ENCODE measurements around the gene BTBD7.

BTBD7 gene

DNA sequence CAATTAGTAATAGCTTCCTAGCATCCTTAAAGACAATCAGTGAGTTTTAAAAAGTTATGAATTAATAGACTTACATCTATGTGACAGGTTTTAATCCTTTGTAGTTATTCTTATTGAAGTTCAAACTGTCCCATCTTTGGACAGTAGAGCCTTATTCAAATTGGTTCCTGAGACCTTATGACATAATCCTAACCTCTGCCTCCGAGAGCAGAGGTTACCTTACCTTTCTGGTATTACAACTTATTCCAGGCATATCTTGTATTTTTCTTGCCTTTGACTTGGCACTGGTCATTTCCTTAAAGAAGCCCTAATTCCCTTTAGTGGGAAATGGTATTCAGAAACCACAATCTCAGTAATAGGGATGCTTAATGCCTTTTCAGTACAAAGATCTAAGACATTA lies 21.8 kb downstream of the BTBD7 start:
- no peak for TF ChIP-seq EZH2phosphoT487 (IDR thresholded peaks at IDR 0.05; ENCODE audit: low read length)
- TF ChIP-seq EZH2 (optimal IDR thresholded peaks at IDR 0.05; ENCODE audit: low read depth, low read length), result no peak
- TF ChIP-seq, protein P1, sequence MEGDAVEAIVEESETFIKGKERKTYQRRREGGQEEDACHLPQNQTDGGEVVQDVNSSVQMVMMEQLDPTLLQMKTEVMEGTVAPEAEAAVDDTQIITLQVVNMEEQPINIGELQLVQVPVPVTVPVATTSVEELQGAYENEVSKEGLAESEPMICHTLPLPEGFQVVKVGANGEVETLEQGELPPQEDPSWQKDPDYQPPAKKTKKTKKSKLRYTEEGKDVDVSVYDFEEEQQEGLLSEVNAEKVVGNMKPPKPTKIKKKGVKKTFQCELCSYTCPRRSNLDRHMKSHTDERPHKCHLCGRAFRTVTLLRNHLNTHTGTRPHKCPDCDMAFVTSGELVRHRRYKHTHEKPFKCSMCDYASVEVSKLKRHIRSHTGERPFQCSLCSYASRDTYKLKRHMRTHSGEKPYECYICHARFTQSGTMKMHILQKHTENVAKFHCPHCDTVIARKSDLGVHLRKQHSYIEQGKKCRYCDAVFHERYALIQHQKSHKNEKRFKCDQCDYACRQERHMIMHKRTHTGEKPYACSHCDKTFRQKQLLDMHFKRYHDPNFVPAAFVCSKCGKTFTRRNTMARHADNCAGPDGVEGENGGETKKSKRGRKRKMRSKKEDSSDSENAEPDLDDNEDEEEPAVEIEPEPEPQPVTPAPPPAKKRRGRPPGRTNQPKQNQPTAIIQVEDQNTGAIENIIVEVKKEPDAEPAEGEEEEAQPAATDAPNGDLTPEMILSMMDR (IDR thresholded peaks at IDR 0.05; ENCODE audit: low read length), result no peak
- DNase-seq, result no peak
- H3K79me2 ChIP-seq (ENCODE audit: low read length), result peaks cover 84% of the 10 kb centered on the region
- no peak overlapping the region for H2AFZ ChIP-seq (ENCODE audit: low read length)
- H3K4me3 ChIP-seq (ENCODE audit: low read length), result no peak overlapping the region
- H3K27ac ChIP-seq (ENCODE audit: low read length), result no peak overlapping the region
- H3K27me3 ChIP-seq (replicated peaks; ENCODE audit: insufficient read depth, low read length), result no peaks in the 10 kb centered on the region
- H3K9ac ChIP-seq (ENCODE audit: low read length), result no peak overlapping the region
- no peak overlapping the region for H3K4me2 ChIP-seq (ENCODE audit: low read depth, low read length)
- H3K9me2 ChIP-seq (replicated peaks; ENCODE audit: insufficient read depth, low read length), result no peaks in the 10 kb centered on the region
- H4K20me1 ChIP-seq (ENCODE audit: insufficient read depth, low read length), result no peaks in the 10 kb centered on the region
- H3K9me3 ChIP-seq (replicated peaks; ENCODE audit: insufficient read depth, low read length), result no peaks in the 10 kb centered on the region
- H3K36me3 ChIP-seq (replicated peaks; ENCODE audit: insufficient read depth, low read length), result no peaks in the 10 kb centered on the region
- H3F3A ChIP-seq (ENCODE audit: insufficient read depth, low read length), result no peaks in the 10 kb centered on the region
- no peaks in the 10 kb centered on the region for H3K4me1 ChIP-seq (ENCODE audit: low read length)

DNA sequence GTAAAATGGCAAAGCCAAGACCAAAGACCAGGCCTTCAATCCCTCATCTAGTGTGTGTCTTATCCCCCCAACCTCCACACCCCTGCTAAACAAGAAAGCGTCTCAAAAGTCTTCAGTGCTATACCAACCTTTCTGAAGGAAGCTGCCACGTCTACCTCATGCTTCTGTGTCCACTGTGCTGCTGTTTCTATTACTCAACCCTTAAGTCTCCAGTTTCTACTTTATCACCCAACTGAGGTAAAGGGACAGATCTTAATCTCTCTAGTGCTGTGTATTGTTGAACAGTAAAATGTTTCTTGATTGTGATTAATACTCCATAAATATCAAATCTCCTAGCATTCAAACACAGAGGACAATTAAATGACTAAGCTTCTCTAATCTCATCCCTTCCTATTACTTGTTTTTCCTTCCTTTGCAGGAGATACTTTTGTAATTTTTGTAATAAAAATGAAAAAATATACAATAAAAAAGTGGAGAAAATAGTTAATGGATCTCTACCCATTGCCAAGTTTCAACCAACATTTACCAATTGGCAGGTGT lies 23.3 kb downstream of the BTBD7 start:
- TF ChIP-seq EZH2phosphoT487 (IDR thresholded peaks at IDR 0.05; ENCODE audit: low read length) (no peak), EZH2 (optimal IDR thresholded peaks at IDR 0.05; ENCODE audit: low read depth, low read length) (no peak)
- TF ChIP-seq, protein P1 (IDR thresholded peaks at IDR 0.05; ENCODE audit: low read length), result no peak
- Histone ChIP-seq H3K9me2 (replicated peaks; ENCODE audit: insufficient read depth, low read length) (no peaks in the 10 kb centered on the region), H2AFZ (ENCODE audit: low read length) (no peak overlapping the region), H3K9me3 (replicated peaks; ENCODE audit: insufficient read depth, low read length) (no peaks in the 10 kb centered on the region), H3K4me2 (ENCODE audit: low read depth, low read length) (no peak overlapping the region), H3K79me2 (ENCODE audit: low read length) (peaks cover 91% of the 10 kb centered on the region), H3K4me3 (ENCODE audit: low read length) (no peak overlapping the region), H3K27ac (ENCODE audit: low read length) (no peak overlapping the region), H3K4me1 (ENCODE audit: low read length) (no peaks in the 10 kb centered on the region), H4K20me1 (ENCODE audit: insufficient read depth, low read length) (no peaks in the 10 kb centered on the region), H3K9ac (ENCODE audit: low read length) (no peak overlapping the region), H3K36me3 (replicated peaks; ENCODE audit: insufficient read depth, low read length) (no peaks in the 10 kb centered on the region), H3K27me3 (replicated peaks; ENCODE audit: insufficient read depth, low read length) (no peaks in the 10 kb centered on the region), H3F3A (ENCODE audit: insufficient read depth, low read length) (no peaks in the 10 kb centered on the region)
- DNase-seq, result no peak

DNA sequence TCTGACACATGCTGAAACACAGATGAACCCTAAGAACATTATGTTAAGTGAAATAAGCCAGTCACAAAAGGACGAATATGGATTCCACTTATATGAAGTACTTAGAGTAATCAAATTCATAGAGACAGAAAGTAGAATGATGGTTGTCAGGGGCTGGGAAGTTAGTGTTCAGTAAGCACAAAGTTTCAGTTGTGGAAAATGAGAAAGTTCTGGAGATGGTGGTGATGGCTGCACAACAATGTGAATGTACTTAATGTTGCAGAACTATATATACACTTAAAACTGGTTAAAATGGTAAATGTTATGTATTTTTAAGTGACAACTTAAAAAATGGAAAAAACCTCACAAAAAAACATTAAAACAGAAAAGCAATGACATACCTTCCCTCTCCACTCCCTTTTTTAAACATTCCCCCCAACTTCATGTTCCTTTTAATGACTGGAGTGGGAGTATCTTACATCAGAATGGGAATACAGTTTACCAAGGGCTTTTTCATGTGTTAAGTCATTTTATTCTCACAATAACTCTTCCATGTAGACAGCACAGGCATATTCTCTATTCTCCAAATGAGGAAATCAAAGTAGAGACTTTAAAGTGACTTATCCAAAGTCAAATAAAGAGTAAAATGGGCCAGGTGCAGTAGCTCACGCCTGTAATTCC lies 24.0 kb downstream of the BTBD7 start:
- no peak overlapping the region for H2AFZ ChIP-seq (ENCODE audit: low read length)
- no peaks in the 10 kb centered on the region for H4K20me1 ChIP-seq (ENCODE audit: insufficient read depth, low read length)
- H3K4me2 ChIP-seq (ENCODE audit: low read depth, low read length), result no peak overlapping the region

More for the DNA sequence above, 24.0 kb downstream of the BTBD7 start:
- no peak for DNase-seq
- H3K4me3 ChIP-seq (ENCODE audit: low read length), result no peak overlapping the region
- TF ChIP-seq EZH2phosphoT487 (IDR thresholded peaks at IDR 0.05; ENCODE audit: low read length), result no peak
- TF ChIP-seq EZH2 (optimal IDR thresholded peaks at IDR 0.05; ENCODE audit: low read depth, low read length), result no peak
- TF ChIP-seq, protein P1 (IDR thresholded peaks at IDR 0.05; ENCODE audit: low read length), result no peak
- H3K79me2 ChIP-seq (ENCODE audit: low read length), result peaks cover 89% of the 10 kb centered on the region
- H3K36me3 ChIP-seq (replicated peaks; ENCODE audit: insufficient read depth, low read length), result no peaks in the 10 kb centered on the region
- H3K9me3 ChIP-seq (replicated peaks; ENCODE audit: insufficient read depth, low read length), result no peaks in the 10 kb centered on the region
- H3K9me2 ChIP-seq (replicated peaks; ENCODE audit: insufficient read depth, low read length), result no peaks in the 10 kb centered on the region
- no peaks in the 10 kb centered on the region for H3F3A ChIP-seq (ENCODE audit: insufficient read depth, low read length)
- H3K27me3 ChIP-seq (replicated peaks; ENCODE audit: insufficient read depth, low read length), result no peaks in the 10 kb centered on the region
- no peak overlapping the region for H3K9ac ChIP-seq (ENCODE audit: low read length)
- no peaks in the 10 kb centered on the region for H3K4me1 ChIP-seq (ENCODE audit: low read length)
- no peak overlapping the region for H3K27ac ChIP-seq (ENCODE audit: low read length)

Measured in MM.1S (cell line).